Left lung (tissue), 10 donors: Measurements from ENCODE around the gene FBXW12. TPM values are rescaled to one million over a fixed set of nuclear protein-coding genes. Genes with fewer than 3 reads are reported as not detected.
A peak's percentile ranks its signal among the peaks of the same experiment; 100 is the strongest.

Experiments used
- ATAC-seq: fragments of 200-7000 bp; cut with Tn5 transposase; one replicate; pipeline ENCODE4 v1.9.1; 2020; ENCODE audit warnings: moderate library complexity
- DNase-seq, 4 donors: peaks; one replicate each; pipeline ENCODE4 v3.0.0-alpha.2; 2013 to 2020
- H3K27ac ChIP-seq, 2 donors: fragments of 200-600 bp; sonication (generic) in 1 of 2; one replicate each; pipeline versions ENCODE4 v1.5.0 to v1.8.0; 2020 to 2021
- H3K27me3 ChIP-seq, 2 donors: fragments of 200-600 bp; sonication (generic) in 1 of 2; one replicate each; pipeline versions ENCODE4 v1.5.0 to v1.8.0; 2020 to 2021
- H3K36me3 ChIP-seq, 2 donors: fragments of 200-600 bp; sonication (generic) in 1 of 2; one replicate each; pipeline versions ENCODE4 v1.5.0 to v1.8.0; 2020 to 2021
- H3K4me1 ChIP-seq, 2 donors: fragments of 200-600 bp; one replicate each; pipeline ENCODE4 v1.8.0; 2021
- H3K4me3 ChIP-seq, 2 donors: fragments of 200-600 bp; sonication (generic) in 1 of 2; one replicate each; pipeline versions ENCODE4 v1.5.0 to v1.8.0; 2020 to 2021; ENCODE audit warnings: mild to moderate bottlenecking in 1 of 2
- H3K9me3 ChIP-seq, 2 donors: fragments of 200-600 bp; sonication (generic) in 1 of 2; one replicate each; pipeline versions ENCODE4 v1.5.0 to v1.8.0; 2020 to 2021
- intact Hi-C, 2 donors: fragments of 100-400 bp; cut with DNase I; formaldehyde crosslinking; loops; one replicate each; pipeline versions ENCODE4 v1.11.2 to v1.14.2; 2022
- polyA plus RNA-seq, 6 donors: library from polyadenylated mRNA; unstranded; fragments of 120-200 nt; gene quantifications; one replicate each; pipeline ENCODE4 v1.2.1, GENCODE V29; 2013; ENCODE audit not compliant: insufficient read length in 6 of 6
- total RNA-seq, 2 donors: library from RNA; stranded (reverse); fragmentation: NEBNext Ultra II Directional; extraction: Animal tissue kit (Norgen Biotek cat#: 25700); gene quantifications; one replicate each; pipeline ENCODE4 v1.2.1, GENCODE V29; 2021
- TF ChIP-seq, protein P1 (sequence below), 2 donors: fragments of 200-600 bp; sonication (generic) in 1 of 2; IDR thresholded peaks; one replicate each; pipeline versions ENCODE4 v1.5.0 to v1.8.0; 2021; ENCODE audit warnings: antibody characterized with exemption in 2 of 2
- donor health status: DM: no; HTN: yes; CAD: no.
- donor health status: DM: no; HTN: no; CAD: no.

The FBXW12 gene
- total and polyA plus RNA-seq, 8 donors: 0.24 to 0.44 (median 0.37) TPM; not detected in 2

DNA sequence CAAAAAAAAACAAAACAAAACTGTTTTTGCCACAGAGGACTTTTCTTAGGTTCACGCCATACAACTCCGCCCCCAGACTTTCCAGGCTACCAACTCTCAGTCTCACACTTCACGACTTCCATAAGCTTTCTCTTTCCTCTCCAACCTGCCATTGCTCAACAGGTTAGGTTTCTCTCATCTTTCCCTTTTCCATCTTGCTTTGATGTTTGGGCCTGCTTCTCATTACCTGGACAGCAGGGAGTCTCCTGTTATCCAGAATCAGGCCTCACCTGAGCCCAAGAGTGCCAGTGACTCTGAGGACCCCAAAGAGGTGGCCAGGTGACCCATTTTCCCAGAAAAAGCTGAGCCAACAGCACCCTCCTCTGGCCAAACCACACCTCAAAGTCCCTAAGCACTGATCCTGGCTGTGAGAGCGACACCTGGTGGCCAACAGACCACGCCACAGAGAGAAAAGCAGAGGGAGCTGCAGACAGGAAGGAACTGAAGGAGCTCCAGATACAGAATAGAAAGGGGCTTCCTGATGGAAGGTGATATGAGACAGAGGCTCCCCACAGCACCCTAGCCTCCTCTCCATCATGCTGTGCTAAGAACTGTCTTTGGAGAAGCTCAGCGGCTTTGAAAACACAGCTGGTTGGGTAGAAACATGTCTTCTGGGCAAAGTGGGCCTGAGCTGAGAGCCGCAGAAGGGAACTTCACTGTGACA, 63.9 kb downstream of the FBXW12 start:
- Histone ChIP-seq H3K27ac (peak overlapping the region; percentile 14 to 48), H3K9me3 (no peaks in the 10 kb centered on the region), H3K36me3 (peaks cover 0 to 18% of the 10 kb centered on the region in 2 donors), H3K4me3 (no peak overlapping the region), H3K4me1 (peaks cover 16 to 22% of the 10 kb centered on the region in 2 donors), H3K27me3 (no peaks in the 10 kb centered on the region)
- ATAC-seq: peak; percentile 68
- DNase-seq: peak; percentile 70 to 93 (median 89)
- TF ChIP-seq, protein P1, sequence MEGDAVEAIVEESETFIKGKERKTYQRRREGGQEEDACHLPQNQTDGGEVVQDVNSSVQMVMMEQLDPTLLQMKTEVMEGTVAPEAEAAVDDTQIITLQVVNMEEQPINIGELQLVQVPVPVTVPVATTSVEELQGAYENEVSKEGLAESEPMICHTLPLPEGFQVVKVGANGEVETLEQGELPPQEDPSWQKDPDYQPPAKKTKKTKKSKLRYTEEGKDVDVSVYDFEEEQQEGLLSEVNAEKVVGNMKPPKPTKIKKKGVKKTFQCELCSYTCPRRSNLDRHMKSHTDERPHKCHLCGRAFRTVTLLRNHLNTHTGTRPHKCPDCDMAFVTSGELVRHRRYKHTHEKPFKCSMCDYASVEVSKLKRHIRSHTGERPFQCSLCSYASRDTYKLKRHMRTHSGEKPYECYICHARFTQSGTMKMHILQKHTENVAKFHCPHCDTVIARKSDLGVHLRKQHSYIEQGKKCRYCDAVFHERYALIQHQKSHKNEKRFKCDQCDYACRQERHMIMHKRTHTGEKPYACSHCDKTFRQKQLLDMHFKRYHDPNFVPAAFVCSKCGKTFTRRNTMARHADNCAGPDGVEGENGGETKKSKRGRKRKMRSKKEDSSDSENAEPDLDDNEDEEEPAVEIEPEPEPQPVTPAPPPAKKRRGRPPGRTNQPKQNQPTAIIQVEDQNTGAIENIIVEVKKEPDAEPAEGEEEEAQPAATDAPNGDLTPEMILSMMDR (IDR thresholded peaks at IDR 0.05): peak; percentile 99
- intact Hi-C loops: loop anchor here in 1 of 2 donors (5.0 kb wide), 2 partner anchors 34 to 164 kb away; no protein-coding TSS in a partner anchor

DNA sequence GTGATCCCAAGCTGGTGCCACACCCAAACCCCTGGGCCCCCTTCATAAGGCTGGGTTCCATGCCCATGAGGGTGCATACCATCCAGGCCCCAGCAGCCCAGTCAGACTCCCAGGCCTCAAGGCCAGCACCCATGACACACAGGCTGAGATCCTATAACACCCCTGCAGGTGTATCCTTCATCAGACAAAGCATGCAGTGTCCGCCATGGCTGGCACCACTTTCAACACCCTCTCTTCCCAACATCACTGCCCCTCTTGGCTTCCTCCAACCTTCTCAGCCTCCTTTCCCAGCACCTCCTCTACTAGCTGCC, 64.4 kb downstream of the FBXW12 start:
- H3K27me3 ChIP-seq: no peaks in the 10 kb centered on the region
- no peak overlapping the region for H3K4me3 ChIP-seq
- intact Hi-C loops: loop anchor here in 1 of 2 donors (5.0 kb wide), 2 partner anchors 34 to 164 kb away; no protein-coding TSS in a partner anchor
- TF ChIP-seq, protein P1 (IDR thresholded peaks at IDR 0.05): no peak
- DNase-seq: peak in 1 of 4 donors; percentile 29
- H3K36me3 ChIP-seq: peaks cover 0 to 22% of the 10 kb centered on the region in 2 donors
- no peaks in the 10 kb centered on the region for H3K9me3 ChIP-seq
- peak overlapping the region in 1 of 2 donors; percentile 48 for H3K27ac ChIP-seq
- peaks cover 21 to 27% of the 10 kb centered on the region in 2 donors for H3K4me1 ChIP-seq
- no peak for ATAC-seq

GRCh38 chr3:48436855-48437254, 64.8 kb downstream of the FBXW12 start:
- Histone ChIP-seq H3K36me3 (peaks cover 0 to 26% of the 10 kb centered on the region in 2 donors), H3K4me1 (peaks cover 22 to 32% of the 10 kb centered on the region in 2 donors), H3K4me3 (no peak overlapping the region), H3K27me3 (no peaks in the 10 kb centered on the region), H3K9me3 (no peaks in the 10 kb centered on the region), H3K27ac (no peak overlapping the region)
- TF ChIP-seq, protein P1 (IDR thresholded peaks at IDR 0.05): no peak
- DNase-seq (peak in 1 of 4 donors; percentile 26), ATAC-seq (no peak)
- intact Hi-C loops: loop anchor here in 1 of 2 donors (5.0 kb wide), 2 partner anchors 35 to 165 kb away; no protein-coding TSS in a partner anchor

DNA sequence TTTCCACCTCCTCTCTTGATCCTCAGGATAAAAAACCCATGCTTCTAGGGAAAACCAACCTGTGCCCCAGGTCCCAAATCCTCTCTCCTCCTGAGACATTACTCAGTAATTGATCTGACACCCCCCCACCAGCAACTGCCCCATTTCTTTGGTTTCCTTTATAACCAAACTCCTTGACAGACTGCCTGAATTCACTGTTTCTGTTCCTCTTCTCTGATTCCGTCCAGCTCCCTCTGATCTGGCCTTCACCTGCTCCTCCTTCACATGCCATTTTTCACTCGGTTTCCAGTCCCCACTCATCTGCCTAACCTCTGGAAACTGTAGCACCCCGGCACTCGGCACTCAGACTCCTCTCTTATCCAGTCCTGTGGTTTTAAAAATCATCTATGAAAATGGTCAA, 65.8 kb downstream of the FBXW12 start:
- intact Hi-C loops: loop anchor here in 1 of 2 donors (5.0 kb wide), 2 partner anchors 36 to 166 kb away; no protein-coding TSS in a partner anchor
- Histone ChIP-seq H3K36me3 (peaks cover 0 to 26% of the 10 kb centered on the region in 2 donors), H3K4me3 (no peak overlapping the region), H3K9me3 (no peaks in the 10 kb centered on the region), H3K27ac (no peak overlapping the region), H3K27me3 (no peaks in the 10 kb centered on the region), H3K4me1 (peaks cover 22 to 40% of the 10 kb centered on the region in 2 donors)
- TF ChIP-seq, protein P1 (IDR thresholded peaks at IDR 0.05): no peak
- ATAC-seq: no peak
- DNase-seq: no peak

GRCh38 chr3:48439820-48440589, 68.0 kb downstream of the FBXW12 start, which contains the start of the genes CCDC51 and TMA7:
CCDC51 (minus strand) TSS chr3:48440119; CDS start chr3:48435128, 4,991 bp downstream.
TMA7 (plus strand) TSS chr3:48440257; CDS start chr3:48440297, 40 bp downstream.
- no peaks in the 10 kb centered on the region for H3K9me3 ChIP-seq
- DNase-seq (peak; percentile 94 to 99 (median 98)), ATAC-seq (peak; percentile 97)
- H3K4me1 ChIP-seq: peaks cover 13 to 40% of the 10 kb centered on the region in 2 donors
- TF ChIP-seq, protein P1 (IDR thresholded peaks at IDR 0.05): no peak
- no peaks in the 10 kb centered on the region for H3K27me3 ChIP-seq
- H3K36me3 ChIP-seq: peaks cover 0 to 38% of the 10 kb centered on the region in 2 donors
- H3K4me3 ChIP-seq: peak within 1 kb of the TSS; percentile 75 to 94
- intact Hi-C loops: loop anchor here in 1 of 2 donors (5.0 kb wide), 2 partner anchors 38 to 168 kb away; no protein-coding TSS in a partner anchor
- peak within 1 kb of the TSS; percentile 92 to 96 for H3K27ac ChIP-seq
